Measurements from ENCODE around the gene PTPRT. TPM values are rescaled to one million over a fixed set of nuclear protein-coding genes. Genes with fewer than 3 reads are reported as not detected.

The PTPRT gene
- polyA plus RNA-seq, 1 experiment, result not detected

DNA sequence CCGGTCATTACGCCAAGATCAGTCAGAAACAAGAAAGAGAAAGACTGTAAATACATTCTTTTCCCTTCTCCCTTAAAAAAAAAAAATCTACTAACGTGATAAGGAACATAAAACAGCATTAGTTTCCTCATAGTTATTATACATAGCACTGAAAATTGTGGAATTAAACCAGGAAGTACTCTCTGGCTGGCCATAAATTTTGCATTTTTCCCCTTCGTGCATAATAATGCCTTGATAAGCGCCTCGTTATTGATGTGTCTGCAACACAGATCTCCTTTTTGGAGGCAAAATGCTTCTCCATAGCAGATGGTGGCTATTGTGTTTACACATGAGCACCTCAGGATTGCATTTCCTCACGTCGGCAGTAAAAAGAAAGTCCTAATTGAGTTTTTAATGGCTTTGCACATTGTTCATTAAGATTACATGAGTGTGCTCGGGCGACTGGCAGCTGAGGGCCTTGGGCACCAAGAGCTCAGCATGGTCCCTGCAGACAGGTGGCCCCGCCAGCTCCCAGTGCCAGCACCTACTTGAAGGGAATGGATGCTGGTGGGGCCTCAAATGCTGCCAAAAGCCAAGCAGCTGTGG is 394.5 kb downstream of the PTPRT start:
- H3K36me3 ChIP-seq (ENCODE audit: control insufficient read depth, insufficient read depth, low read length), result no peaks in the 10 kb centered on the region
- POLR2A ChIA-PET, result no interaction called here
- no peaks in the 10 kb centered on the region for H3K27me3 ChIP-seq (ENCODE audit: control insufficient read depth, insufficient read depth, low read length)
- H3K4me3 ChIP-seq (ENCODE audit: low read depth, low read length), result no peak overlapping the region
- CTCF ChIA-PET, result no interaction called here
- TF ChIP-seq, protein P1, sequence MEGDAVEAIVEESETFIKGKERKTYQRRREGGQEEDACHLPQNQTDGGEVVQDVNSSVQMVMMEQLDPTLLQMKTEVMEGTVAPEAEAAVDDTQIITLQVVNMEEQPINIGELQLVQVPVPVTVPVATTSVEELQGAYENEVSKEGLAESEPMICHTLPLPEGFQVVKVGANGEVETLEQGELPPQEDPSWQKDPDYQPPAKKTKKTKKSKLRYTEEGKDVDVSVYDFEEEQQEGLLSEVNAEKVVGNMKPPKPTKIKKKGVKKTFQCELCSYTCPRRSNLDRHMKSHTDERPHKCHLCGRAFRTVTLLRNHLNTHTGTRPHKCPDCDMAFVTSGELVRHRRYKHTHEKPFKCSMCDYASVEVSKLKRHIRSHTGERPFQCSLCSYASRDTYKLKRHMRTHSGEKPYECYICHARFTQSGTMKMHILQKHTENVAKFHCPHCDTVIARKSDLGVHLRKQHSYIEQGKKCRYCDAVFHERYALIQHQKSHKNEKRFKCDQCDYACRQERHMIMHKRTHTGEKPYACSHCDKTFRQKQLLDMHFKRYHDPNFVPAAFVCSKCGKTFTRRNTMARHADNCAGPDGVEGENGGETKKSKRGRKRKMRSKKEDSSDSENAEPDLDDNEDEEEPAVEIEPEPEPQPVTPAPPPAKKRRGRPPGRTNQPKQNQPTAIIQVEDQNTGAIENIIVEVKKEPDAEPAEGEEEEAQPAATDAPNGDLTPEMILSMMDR (IDR thresholded peaks at IDR 0.05; ENCODE audit: insufficient read depth, low read depth, low read length), result no peak
- no peak for DNase-seq (ENCODE audit: low read depth)

DNA sequence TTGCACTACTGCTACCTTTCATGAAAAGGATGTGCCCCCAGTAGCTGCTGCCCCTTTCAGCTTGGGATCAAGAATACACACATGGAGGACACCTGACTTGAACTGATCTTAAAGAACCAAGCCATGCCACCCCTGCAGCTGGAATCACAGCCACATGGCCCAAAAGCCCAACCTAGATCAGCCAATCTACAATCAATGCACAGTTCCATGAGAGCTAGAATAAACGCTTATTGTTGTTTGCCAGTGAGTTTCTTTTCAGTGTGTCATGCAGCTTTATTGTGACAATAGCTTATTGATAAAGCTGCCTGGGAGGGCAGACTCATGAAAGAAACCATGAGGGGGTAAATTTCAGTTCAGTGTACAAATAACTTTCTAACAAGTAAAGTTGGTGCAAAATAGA is 397.7 kb downstream of the PTPRT start:
- ChIA-PET CTCF (no interaction called here), POLR2A (no interaction called here)
- H3K27me3 ChIP-seq (ENCODE audit: control insufficient read depth, insufficient read depth, low read length), result no peaks in the 10 kb centered on the region
- TF ChIP-seq, protein P1 (IDR thresholded peaks at IDR 0.05; ENCODE audit: insufficient read depth, low read depth, low read length), result no peak
- no peaks in the 10 kb centered on the region for H3K36me3 ChIP-seq (ENCODE audit: control insufficient read depth, insufficient read depth, low read length)
- no peak overlapping the region for H3K4me3 ChIP-seq (ENCODE audit: low read depth, low read length)
- DNase-seq (ENCODE audit: low read depth), result no peak

DNA sequence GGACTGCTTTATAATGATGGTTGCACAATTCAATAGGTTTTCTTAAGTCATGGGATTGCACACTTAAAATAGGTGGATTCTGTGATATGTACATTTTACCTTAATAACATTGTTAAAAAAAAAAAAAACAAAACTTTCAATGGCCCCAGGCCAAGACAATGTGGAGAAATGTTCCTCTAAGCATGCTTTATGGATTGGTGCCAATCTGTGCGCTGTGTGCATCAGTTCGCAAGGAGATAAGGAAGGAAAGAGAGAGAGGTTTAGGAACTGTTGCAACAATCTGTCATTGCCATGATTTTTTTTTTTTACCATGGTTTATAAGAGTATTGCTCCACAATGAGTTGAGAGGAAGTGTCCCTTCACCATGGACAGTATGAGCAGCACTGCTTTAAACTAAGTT is 399.6 kb downstream of the PTPRT start:
- ChIA-PET POLR2A (no interaction called here), CTCF (no interaction called here)
- Histone ChIP-seq H3K4me3 (ENCODE audit: low read depth, low read length) (no peak overlapping the region), H3K36me3 (ENCODE audit: control insufficient read depth, insufficient read depth, low read length) (no peaks in the 10 kb centered on the region), H3K27me3 (ENCODE audit: control insufficient read depth, insufficient read depth, low read length) (no peaks in the 10 kb centered on the region)
- DNase-seq (ENCODE audit: low read depth), result no peak
- TF ChIP-seq, protein P1 (IDR thresholded peaks at IDR 0.05; ENCODE audit: insufficient read depth, low read depth, low read length), result no peak

DNA sequence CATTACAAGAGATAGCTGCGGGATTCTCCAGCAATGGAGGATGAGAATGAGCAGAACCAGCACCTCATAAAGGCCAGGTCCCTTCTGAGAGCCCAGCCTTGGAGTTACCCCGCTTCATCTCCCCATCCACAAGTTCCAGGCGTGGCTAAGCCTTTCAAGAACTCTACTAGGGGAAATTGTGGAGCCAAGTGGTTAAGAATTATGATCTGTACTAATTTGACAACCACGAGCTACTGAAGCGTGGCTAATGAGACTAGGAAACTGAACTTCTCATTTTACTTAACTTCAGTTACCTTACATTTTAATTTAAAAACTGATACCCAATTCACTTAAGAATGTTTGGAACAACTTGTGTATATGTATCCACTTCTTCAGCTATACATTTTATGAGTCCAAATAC is 401.0 kb downstream of the PTPRT start:
- Histone ChIP-seq H3K27me3 (ENCODE audit: control insufficient read depth, insufficient read depth, low read length) (no peaks in the 10 kb centered on the region), H3K36me3 (ENCODE audit: control insufficient read depth, insufficient read depth, low read length) (no peaks in the 10 kb centered on the region), H3K4me3 (ENCODE audit: low read depth, low read length) (no peak overlapping the region)
- ChIA-PET POLR2A (no interaction called here), CTCF (no interaction called here)
- no peak for DNase-seq (ENCODE audit: low read depth)
- TF ChIP-seq, protein P1 (IDR thresholded peaks at IDR 0.05; ENCODE audit: insufficient read depth, low read depth, low read length), result no peak

DNA sequence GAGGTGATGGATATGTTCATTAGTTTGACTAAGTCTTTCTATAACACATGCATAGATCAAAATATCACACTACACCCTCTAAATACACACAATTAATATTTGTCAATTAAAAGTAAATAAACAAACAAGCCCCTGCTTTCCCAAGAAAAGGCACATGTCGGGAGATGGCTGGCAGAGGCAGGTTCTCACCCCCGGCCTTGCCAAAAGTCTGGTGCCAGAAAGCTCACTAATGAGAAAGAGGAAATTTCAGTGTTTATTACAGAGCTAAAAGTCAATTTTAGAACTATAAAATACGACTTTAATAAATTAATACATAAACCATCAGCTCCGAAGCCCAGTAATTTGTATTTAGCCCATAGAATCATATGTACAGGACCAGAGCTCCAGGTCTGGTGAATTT is 404.7 kb downstream of the PTPRT start:
- Histone ChIP-seq H3K27me3 (ENCODE audit: control insufficient read depth, insufficient read depth, low read length) (no peaks in the 10 kb centered on the region), H3K4me3 (ENCODE audit: low read depth, low read length) (no peak overlapping the region), H3K36me3 (ENCODE audit: control insufficient read depth, insufficient read depth, low read length) (no peaks in the 10 kb centered on the region)
- DNase-seq (ENCODE audit: low read depth), result no peak
- ChIA-PET CTCF (no interaction called here), POLR2A (no interaction called here)
- TF ChIP-seq, protein P1 (IDR thresholded peaks at IDR 0.05; ENCODE audit: insufficient read depth, low read depth, low read length), result no peak

Measured in BJ (cell line).